Testis (tissue), 2 donors: ENCODE data around the gene TUT4.

Source experiments
- POLR2A ChIP-seq: fragments of 450-650 bp; IDR thresholded peaks from one replicate; pipeline ENCODE4 v1.6.1; 2017; ENCODE audit warnings: antibody characterized with exemption, mild to moderate bottlenecking, moderate library complexity
- TF ChIP-seq, protein P1 (sequence below), 3 experiments: fragments of 450-650 bp in 2 of 3; fragments of 200-600 bp in 1 of 3; sonication (generic) in 1 of 3; IDR thresholded peaks; one replicate each; pipeline ENCODE4 v1.5.1; 2016 to 2019; ENCODE audit warnings: antibody characterized with exemption in 3 of 3, mild to moderate bottlenecking in 2 of 3, moderate library complexity in 1 of 3

- no peak for TF ChIP-seq POLR2A
- TF ChIP-seq, protein P1, sequence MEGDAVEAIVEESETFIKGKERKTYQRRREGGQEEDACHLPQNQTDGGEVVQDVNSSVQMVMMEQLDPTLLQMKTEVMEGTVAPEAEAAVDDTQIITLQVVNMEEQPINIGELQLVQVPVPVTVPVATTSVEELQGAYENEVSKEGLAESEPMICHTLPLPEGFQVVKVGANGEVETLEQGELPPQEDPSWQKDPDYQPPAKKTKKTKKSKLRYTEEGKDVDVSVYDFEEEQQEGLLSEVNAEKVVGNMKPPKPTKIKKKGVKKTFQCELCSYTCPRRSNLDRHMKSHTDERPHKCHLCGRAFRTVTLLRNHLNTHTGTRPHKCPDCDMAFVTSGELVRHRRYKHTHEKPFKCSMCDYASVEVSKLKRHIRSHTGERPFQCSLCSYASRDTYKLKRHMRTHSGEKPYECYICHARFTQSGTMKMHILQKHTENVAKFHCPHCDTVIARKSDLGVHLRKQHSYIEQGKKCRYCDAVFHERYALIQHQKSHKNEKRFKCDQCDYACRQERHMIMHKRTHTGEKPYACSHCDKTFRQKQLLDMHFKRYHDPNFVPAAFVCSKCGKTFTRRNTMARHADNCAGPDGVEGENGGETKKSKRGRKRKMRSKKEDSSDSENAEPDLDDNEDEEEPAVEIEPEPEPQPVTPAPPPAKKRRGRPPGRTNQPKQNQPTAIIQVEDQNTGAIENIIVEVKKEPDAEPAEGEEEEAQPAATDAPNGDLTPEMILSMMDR (IDR thresholded peaks at IDR 0.05) = no peak
Measured at GRCh38 chr1:52416811-52417210, 136.1 kb downstream of the TUT4 start.
